SHP77 treated with DMSO at 0.1 percent for 48 hours (cell line): Measurements from ENCODE around the gene PPM1D.
"Not testable (repeated sequence)": the region's sequence is repeated elsewhere in the genome, so short reads cannot be mapped to it uniquely, and the experiment has no call there.

Source experiments
- DNase-seq: peaks from one replicate; lab custom pipeline; 2025; lab: John Stamatoyannopoulos, UW

Gene PPM1D

GRCh38 chr17:60668741-60669140, 68.7 kb downstream of the PPM1D start:
- not testable (repeated sequence) for DNase-seq

GRCh38 chr17:60671482-60671881, 71.5 kb downstream of the PPM1D start:
- no peak for DNase-seq

- not testable (repeated sequence) for DNase-seq
Measured at GRCh38 chr17:60674637-60675036, 74.6 kb downstream of the PPM1D start.

GRCh38 chr17:60675997-60676396, 76.0 kb downstream of the PPM1D start:
- DNase-seq: no peak

GRCh38 chr17:60676758-60677307, 76.8 kb downstream of the PPM1D start:
- no peak for DNase-seq

- peak; percentile 99 for DNase-seq
Measured at GRCh38 chr17:60677308-60678117, 77.5 kb downstream of the PPM1D start, which contains the start of gene BCAS3. TSS of gene BCAS3 (plus strand) at chr17:60677851.

- DNase-seq: no peak
Measured at GRCh38 chr17:60678118-60678444, 78.1 kb downstream of the PPM1D start.

- no peak for DNase-seq
Measured at GRCh38 chr17:60679287-60679686, 79.3 kb downstream of the PPM1D start.

- DNase-seq: no peak
Measured at GRCh38 chr17:60680754-60681153, 80.8 kb downstream of the PPM1D start.

GRCh38 chr17:60685437-60685836, 85.4 kb downstream of the PPM1D start:
- DNase-seq: no peak

GRCh38 chr17:60695960-60696359, 96.0 kb downstream of the PPM1D start:
- no peak for DNase-seq

- DNase-seq: no peak
Measured at GRCh38 chr17:60699090-60699489, 99.1 kb downstream of the PPM1D start.

GRCh38 chr17:60704170-60704569, 104.2 kb downstream of the PPM1D start:
- DNase-seq: no peak

GRCh38 chr17:60712675-60713074, 112.7 kb downstream of the PPM1D start:
- no peak for DNase-seq

- no peak for DNase-seq
Measured at GRCh38 chr17:60713608-60714007, 113.6 kb downstream of the PPM1D start.
